Activated CD8-positive, alpha-beta memory T cell treated with anti-CD3 and anti-CD28 coated beads, Interleukin-2, amount 50 U/mL, for 24 hours (primary cell): ENCODE data around the gene ASPSCR1.
"Not testable (repeated sequence)": the region's sequence is repeated elsewhere in the genome, so short reads cannot be mapped to it uniquely, and the experiment has no call there.

ENCODE experiments used
- DNase-seq: peaks from one replicate; pipeline ENCODE4 v3.0.0-alpha.2; 2020; ENCODE audit errors: extremely low read depth

Gene ASPSCR1

GRCh38 chr17:81941484-81942166 is 35.8 kb upstream of the ASPSCR1 start:
- no peak for DNase-seq

- no peak for DNase-seq
These were observed 35.3 kb upstream of the ASPSCR1 start for GRCh38 chr17:81942167-81942553.

- DNase-seq, result no peak
These were observed 32.6 kb upstream of the ASPSCR1 start for GRCh38 chr17:81944858-81945257.

- DNase-seq, result no peak
These were observed 30.2 kb upstream of the ASPSCR1 start, which contains the start of gene MYADML2 for GRCh38 chr17:81947189-81947588. MYADML2 (minus strand) TSS chr17:81947233; CDS start chr17:81941741, 5,492 bp downstream.

- DNase-seq, result no peak
These were observed 28.6 kb upstream of the ASPSCR1 start for GRCh38 chr17:81948635-81949378.

GRCh38 chr17:81950501-81950900 is 26.9 kb upstream of the ASPSCR1 start:
- DNase-seq, result no peak

- DNase-seq, result no peak
These were observed 25.4 kb upstream of the ASPSCR1 start for GRCh38 chr17:81951785-81952684.

- no peak for DNase-seq
These were observed 24.6 kb upstream of the ASPSCR1 start for GRCh38 chr17:81952792-81953228.

GRCh38 chr17:81953443-81953842 is 24.0 kb upstream of the ASPSCR1 start:
- not testable (repeated sequence) for DNase-seq

GRCh38 chr17:81954131-81955057 is 23.0 kb upstream of the ASPSCR1 start:
- no peak for DNase-seq

GRCh38 chr17:81955058-81955681 is 22.3 kb upstream of the ASPSCR1 start:
- no peak for DNase-seq

- no peak for DNase-seq
These were observed 21.5 kb upstream of the ASPSCR1 start for GRCh38 chr17:81955756-81956544.

GRCh38 chr17:81956607-81957589 is 20.5 kb upstream of the ASPSCR1 start:
- no peak for DNase-seq

GRCh38 chr17:81957691-81958432 is 19.6 kb upstream of the ASPSCR1 start:
- DNase-seq, result no peak

- no peak for DNase-seq
These were observed 18.6 kb upstream of the ASPSCR1 start for GRCh38 chr17:81958633-81959342.

GRCh38 chr17:81959362-81960129 is 17.9 kb upstream of the ASPSCR1 start:
- no peak for DNase-seq
